GM19099 (cell line): ENCODE results near the gene IGFN1.
A peak's percentile ranks its signal among the peaks of the same experiment; 100 is the strongest.

ENCODE experiments used
- POLR2A ChIP-seq: IDR thresholded peaks from 3 replicates; pipeline ENCODE4 v1.6.1; 2011; ENCODE audit warnings: low read depth; ENCODE audit not compliant: insufficient read length; ENCODE audit errors: extremely low read depth

The IGFN1 gene

DNA sequence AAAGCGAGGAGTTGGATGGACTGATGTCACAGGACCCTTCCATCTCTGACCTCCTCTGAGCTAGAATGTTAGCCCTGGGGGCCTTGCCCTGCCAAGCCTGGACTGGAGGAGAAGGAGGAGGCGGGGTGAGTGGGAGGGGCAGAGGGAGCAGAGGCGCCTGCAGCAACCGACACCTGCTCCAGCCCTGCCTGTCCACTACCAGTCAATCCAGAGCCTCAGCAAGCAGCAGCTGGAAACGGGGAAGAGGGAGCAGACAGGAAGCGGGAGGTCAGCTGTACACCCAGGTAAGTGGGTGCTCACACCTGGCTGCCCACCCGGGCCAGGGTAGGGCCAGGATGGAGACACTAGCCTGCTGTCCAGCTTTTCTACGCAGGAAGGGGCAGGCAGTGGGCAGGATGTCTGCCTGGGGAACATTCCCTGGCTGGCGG, at the start of gene IGFN1:
IGFN1 (plus strand) TSS at position 201 of the 428 bp plus-strand sequence. CDS start 2,470 bp downstream, outside the sequence.
- no peak for TF ChIP-seq POLR2A

- no peak for TF ChIP-seq POLR2A
These were observed 49.7 kb upstream of the IGFN1 start for GRCh38 chr1:201140941-201141260.

DNA sequence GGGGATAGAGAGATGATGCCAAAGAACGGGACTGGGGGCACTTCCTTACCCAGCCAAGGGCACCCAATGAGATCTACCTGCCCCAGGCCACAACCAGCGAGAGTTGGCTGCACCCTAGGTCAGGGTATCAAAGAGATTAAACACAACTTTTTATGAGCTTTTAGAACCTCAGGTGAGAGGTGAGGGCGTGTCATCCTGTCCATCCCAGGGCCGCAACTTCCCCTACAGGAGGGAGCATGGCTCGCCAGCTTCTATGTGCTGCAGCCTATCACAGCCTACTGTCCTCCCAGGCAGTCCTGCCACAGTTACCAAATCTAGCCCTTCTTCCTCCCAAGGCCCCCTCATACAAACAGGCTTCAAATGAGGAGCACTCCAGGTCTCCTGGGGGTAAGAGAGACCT, 49.2 kb upstream of the IGFN1 start:
- no peak for TF ChIP-seq POLR2A

- TF ChIP-seq POLR2A, result no peak
These were observed 48.4 kb upstream of the IGFN1 start for GRCh38 chr1:201142011-201142848.

DNA sequence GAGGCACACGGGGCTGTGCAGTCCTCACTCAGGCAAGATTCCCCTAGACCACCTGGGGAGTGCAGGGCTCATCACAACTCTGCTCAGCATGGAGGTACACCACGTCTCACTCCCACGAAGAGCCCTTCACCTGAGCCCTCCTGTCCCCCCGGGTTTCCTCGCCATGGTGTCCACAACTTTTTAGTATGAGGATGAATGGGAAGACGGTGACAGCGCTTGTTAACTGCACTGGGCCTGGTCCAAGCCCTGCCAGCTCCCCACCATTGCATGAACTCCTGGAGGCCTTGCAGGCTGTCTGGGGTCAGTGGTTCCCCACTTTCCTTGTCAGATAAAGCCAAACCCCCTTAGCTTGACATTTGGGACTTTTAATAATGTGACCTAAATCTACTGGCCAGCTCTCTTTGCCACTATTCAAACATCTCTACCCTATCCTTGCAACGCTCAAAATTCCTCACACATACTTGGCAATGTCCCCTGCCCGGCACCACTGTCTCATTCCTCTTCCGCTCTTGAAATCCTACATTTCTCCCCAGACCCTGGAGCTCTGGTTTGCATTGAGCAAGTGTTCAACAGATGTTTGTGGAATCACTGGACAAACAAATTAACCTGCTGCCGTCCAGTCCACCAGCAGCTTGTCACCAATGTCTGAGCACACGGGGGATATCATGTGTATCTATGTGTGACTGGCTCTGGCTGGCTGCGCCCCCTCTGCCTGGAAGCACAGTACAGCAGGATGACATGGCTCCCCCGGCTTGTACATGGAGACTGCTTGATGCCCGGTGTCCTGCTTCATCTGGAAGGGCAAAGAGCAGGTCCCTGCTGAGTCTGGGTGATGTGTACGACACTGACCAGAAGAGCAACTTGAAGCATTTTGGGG, 47.5 kb upstream of the IGFN1 start:
- no peak for TF ChIP-seq POLR2A

DNA sequence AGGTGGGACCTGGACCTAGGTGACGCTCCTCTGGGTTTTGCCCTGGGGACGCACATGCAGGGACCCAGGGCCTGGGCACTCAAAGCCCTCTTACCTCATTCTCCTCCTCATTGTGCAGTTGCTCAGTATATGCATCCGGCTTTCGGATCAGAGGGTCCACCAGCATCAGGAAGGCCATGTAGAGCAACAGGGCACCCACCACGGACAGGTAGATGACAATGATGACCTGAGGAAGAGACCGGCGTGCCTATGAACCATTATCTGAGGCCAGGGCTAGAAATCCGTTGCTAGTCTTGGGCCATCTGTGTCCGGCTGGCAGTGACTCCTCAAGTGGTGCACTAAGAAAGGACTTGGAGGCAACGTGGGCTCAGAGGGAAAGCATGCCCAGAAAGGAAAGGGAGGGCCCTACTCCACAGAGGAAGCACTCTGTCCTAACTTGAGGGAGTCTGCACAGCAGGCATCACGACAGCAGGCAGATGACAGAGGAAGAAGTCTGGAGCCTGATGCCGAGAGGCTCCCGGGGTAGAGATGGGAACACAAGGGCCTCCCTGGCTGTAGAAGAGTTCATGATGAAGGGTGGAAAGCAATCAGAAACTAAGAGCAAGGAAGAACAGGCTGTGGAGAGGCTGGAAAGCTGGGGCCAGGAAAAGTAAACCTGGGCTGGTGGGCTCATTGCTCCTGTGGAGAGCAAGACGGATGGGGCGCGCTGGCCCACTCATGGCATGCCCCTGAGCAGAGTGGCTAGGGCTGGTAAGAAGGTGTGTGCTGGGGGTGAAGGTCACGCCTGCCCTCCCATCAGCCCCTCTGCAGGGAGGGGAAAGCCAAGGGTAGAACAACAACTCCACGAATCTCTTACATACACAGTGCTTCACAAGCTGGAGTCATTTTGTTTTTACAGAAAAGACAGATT, 46.6 kb upstream of the IGFN1 start:
- no peak for TF ChIP-seq POLR2A

- no peak for TF ChIP-seq POLR2A
These were observed 45.9 kb upstream of the IGFN1 start for GRCh38 chr1:201144701-201145100.

- no peak for TF ChIP-seq POLR2A
These were observed 45.5 kb upstream of the IGFN1 start for GRCh38 chr1:201145132-201145531.

GRCh38 chr1:201145816-201146215, 44.8 kb upstream of the IGFN1 start:
- TF ChIP-seq POLR2A, result no peak

- no peak for TF ChIP-seq POLR2A
These were observed 43.8 kb upstream of the IGFN1 start for GRCh38 chr1:201146626-201147390.

GRCh38 chr1:201147396-201148015, 43.1 kb upstream of the IGFN1 start:
- TF ChIP-seq POLR2A, result no peak

GRCh38 chr1:201149400-201149799, 41.2 kb upstream of the IGFN1 start:
- no peak for TF ChIP-seq POLR2A

DNA sequence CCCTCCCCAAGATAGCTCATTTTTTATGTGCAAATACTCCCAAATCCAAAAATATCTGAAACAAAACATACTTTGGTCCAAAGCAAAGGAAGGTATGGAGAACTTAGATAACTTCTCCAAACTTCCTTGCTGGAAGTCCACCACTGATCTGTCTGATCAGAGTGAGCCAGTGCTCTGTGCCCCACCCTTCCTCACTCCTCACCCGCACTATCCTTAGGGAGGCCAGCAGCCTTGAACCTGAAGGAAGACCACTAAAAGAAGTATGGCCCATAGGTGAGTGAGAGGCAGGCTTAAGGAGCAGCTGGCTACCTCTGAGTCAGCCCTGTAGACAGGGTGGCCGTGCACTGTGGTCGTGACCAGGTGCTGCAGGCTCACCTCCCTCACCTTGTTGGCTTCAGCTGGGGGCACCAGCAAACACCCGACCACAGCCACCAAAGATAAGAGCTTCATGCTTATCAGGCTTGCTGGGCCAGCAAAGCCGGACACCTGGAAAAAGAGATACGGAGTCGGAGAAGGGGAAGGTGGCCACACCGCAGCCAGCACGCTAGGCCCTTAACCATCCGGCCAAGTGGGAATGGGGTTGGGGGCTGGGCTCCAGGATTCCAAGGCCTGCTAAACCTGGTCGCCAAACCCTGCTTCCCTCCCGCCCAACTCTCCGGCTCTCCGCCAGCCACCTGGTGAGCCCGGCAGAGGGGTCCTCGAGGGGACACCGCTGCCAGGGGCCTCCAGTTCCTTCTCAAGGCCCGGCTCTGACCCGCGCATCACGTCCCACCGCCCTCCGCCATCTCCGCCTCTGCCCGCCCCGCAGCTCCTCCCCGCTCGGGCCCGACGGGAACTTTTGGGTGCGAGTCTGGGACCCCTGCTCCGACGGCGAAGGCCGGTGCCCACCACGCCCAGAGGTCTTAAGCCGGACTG, 36.9 kb upstream of the IGFN1 start:
- peak; percentile 14 for TF ChIP-seq POLR2A
